Neural progenitor cell (in vitro differentiated cells): ENCODE data around the gene CAPZB.

ENCODE experiments used
- EZH2 ChIP-seq: fragments of 200-600 bp; sonication (generic); IDR thresholded peaks from 2 replicates; pipeline ENCODE4 v1.6.1; 2017; ENCODE audit warnings: antibody characterized with exemption, mild to moderate bottlenecking, moderate library complexity
- EZH2phosphoT487 ChIP-seq: fragments of 200-600 bp; sonication (generic); IDR thresholded peaks from 2 replicates; pipeline ENCODE4 v1.6.1; 2017; ENCODE audit warnings: antibody characterized with exemption
- TF ChIP-seq, protein P1 (sequence below): fragments of 200-600 bp; sonication (generic); IDR thresholded peaks from 2 replicates; pipeline ENCODE4 v1.5.1; 2017; ENCODE audit warnings: antibody characterized with exemption, mild to moderate bottlenecking

DNA sequence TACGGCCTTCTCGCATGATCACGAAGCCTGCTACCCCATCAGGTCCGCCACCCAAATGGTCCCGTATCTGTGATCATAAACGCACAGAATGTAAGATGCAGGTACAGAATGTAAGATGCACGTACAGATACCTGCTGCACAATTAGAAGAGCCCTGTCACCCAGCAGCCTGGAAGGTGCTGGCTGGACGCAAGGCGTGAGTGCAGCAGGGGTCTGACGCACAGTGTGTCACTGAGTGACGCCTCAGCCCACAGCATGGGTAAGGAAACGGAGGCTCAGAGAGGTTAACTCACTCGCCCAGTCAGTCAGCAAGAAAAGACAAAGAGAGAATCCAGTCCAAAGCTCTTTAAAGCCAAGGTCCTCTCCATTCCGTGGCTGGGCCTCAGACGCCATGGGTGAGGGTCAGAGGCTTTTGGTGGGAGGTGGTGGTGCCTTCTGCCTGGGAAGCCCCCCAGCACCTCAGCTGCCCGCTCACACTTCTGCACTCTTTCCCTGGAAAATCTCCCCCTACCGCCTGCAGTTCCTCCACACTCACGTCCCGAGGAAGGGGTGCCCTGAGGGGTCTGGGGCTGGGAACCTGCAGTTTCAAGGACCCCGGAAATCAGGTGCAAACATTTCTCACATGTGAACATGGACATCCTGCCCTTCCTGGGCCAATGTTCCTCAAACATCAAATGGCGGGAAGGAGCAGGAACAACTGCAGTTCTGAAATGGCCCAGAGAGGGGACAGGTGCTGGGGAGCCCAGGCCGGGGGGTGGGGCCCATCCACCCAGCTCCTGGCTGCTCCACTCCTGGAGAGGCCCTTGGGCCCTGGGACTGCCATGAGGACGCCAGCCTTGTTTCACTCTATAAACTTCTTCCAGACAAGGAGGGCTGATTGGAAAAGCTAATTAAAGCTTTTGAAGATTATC, 113.9 kb downstream of the CAPZB start:
- TF ChIP-seq, protein P1, sequence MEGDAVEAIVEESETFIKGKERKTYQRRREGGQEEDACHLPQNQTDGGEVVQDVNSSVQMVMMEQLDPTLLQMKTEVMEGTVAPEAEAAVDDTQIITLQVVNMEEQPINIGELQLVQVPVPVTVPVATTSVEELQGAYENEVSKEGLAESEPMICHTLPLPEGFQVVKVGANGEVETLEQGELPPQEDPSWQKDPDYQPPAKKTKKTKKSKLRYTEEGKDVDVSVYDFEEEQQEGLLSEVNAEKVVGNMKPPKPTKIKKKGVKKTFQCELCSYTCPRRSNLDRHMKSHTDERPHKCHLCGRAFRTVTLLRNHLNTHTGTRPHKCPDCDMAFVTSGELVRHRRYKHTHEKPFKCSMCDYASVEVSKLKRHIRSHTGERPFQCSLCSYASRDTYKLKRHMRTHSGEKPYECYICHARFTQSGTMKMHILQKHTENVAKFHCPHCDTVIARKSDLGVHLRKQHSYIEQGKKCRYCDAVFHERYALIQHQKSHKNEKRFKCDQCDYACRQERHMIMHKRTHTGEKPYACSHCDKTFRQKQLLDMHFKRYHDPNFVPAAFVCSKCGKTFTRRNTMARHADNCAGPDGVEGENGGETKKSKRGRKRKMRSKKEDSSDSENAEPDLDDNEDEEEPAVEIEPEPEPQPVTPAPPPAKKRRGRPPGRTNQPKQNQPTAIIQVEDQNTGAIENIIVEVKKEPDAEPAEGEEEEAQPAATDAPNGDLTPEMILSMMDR = no peak
- no peak for TF ChIP-seq EZH2
- no peak for TF ChIP-seq EZH2phosphoT487
